MM.1S (cell line): Measurements from ENCODE around the gene GTF3C2.

Experiments
- DNase-seq: peaks from one replicate; pipeline ENCODE4 v3.0.0-alpha.2; 2015
- H2AFZ ChIP-seq: fragments of 300-600 bp; sonication (generic); 2 replicates; pipeline ENCODE4 v1.6.0; 2016; ENCODE audit warnings: antibody characterized with exemption, low read length
- H3F3A ChIP-seq: fragments of 300-600 bp; sonication (generic); 2 replicates; pipeline ENCODE4 v1.6.1; 2016; ENCODE audit warnings: mild to moderate bottlenecking, antibody characterized with exemption, low read length, moderate library complexity, mixed read lengths; ENCODE audit not compliant: insufficient read depth
- H3K27ac ChIP-seq: fragments of 300-600 bp; sonication (generic); 2 replicates; pipeline ENCODE4 v1.5.1; 2016; ENCODE audit warnings: mild to moderate bottlenecking, low read length
- H3K27me3 ChIP-seq: fragments of 300-600 bp; sonication (generic); replicated peaks from 2 replicates; pipeline ENCODE4 v1.6.0; 2016; ENCODE audit warnings: low read length; ENCODE audit not compliant: insufficient read depth
- H3K36me3 ChIP-seq: fragments of 300-600 bp; sonication (generic); replicated peaks from 2 replicates; pipeline ENCODE4 v1.6.1; 2016; ENCODE audit warnings: mild to moderate bottlenecking, low read length, mixed read lengths; ENCODE audit not compliant: insufficient read depth
- H3K4me1 ChIP-seq: fragments of 300-600 bp; sonication (generic); 2 replicates; pipeline ENCODE4 v1.6.1; 2016; ENCODE audit warnings: low read length, mixed read lengths
- H3K4me2 ChIP-seq: fragments of 300-600 bp; sonication (generic); 2 replicates; pipeline ENCODE4 v1.6.0; 2016; ENCODE audit warnings: low read depth, low read length
- H3K4me3 ChIP-seq: fragments of 300-600 bp; sonication (generic); 2 replicates; pipeline ENCODE4 v1.5.1; 2016; ENCODE audit warnings: low read length, mixed read lengths
- H3K79me2 ChIP-seq: fragments of 300-600 bp; sonication (generic); 2 replicates; pipeline ENCODE4 v1.6.1; 2016; ENCODE audit warnings: mixed run types, low read length, mixed read lengths
- H3K9ac ChIP-seq: fragments of 300-600 bp; sonication (generic); 2 replicates; pipeline ENCODE4 v1.6.1; 2016; ENCODE audit warnings: low read length, mixed read lengths
- H3K9me2 ChIP-seq: fragments of 300-600 bp; sonication (generic); replicated peaks from 2 replicates; pipeline ENCODE4 v1.6.1; 2016; ENCODE audit warnings: mild to moderate bottlenecking, low read length, mixed read lengths; ENCODE audit not compliant: insufficient read depth
- H3K9me3 ChIP-seq: fragments of 300-600 bp; sonication (generic); replicated peaks from 2 replicates; pipeline ENCODE4 v1.6.1; 2016; ENCODE audit warnings: mild to moderate bottlenecking, low read length, mixed read lengths; ENCODE audit not compliant: insufficient read depth
- H4K20me1 ChIP-seq: fragments of 300-600 bp; sonication (generic); 2 replicates; pipeline ENCODE4 v1.6.1; 2016; ENCODE audit warnings: mild to moderate bottlenecking, low read length, moderate library complexity, mixed read lengths; ENCODE audit not compliant: insufficient read depth
- EZH2 ChIP-seq: fragments of 300-600 bp; sonication (generic); optimal IDR thresholded peaks from 2 replicates; pipeline ENCODE3; 2017; ENCODE audit warnings: low read depth, mild to moderate bottlenecking, antibody characterized with exemption, low read length, mixed read lengths
- EZH2phosphoT487 ChIP-seq: fragments of 300-600 bp; sonication (generic); IDR thresholded peaks from 2 replicates; pipeline ENCODE4 v1.6.1; 2018; ENCODE audit warnings: antibody characterized with exemption, low read length
- TF ChIP-seq, protein P1 (sequence below): fragments of 300-600 bp; sonication (generic); IDR thresholded peaks from 2 replicates; pipeline ENCODE4 v1.5.1; 2016; ENCODE audit warnings: antibody characterized with exemption, low read length, mixed read lengths

The GTF3C2 gene

DNA sequence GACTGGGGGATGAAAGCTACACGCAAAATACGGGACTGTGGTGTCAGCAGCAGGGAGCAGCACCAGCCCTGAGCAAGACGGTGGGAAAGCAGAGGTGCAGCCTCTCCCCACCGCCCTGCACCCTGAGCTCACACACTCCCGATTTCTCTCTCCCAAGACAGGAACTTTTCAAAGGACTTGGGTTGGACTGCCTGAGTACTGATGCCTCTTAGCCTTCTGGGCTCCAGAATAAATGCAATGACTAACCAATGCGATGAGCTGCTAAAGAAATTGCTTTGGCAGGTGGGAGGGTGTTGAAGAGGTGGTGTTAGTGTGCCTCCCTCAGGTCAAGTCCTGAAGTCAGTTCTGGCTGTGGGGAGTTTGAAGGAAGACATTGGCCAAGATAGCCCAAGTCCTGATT lies 64.7 kb downstream of the GTF3C2 start:
- no peaks in the 10 kb centered on the region for H3F3A ChIP-seq
- DNase-seq: no peak
- no peak overlapping the region for H3K4me2 ChIP-seq
- H2AFZ ChIP-seq: no peak overlapping the region
- no peak overlapping the region for H3K9ac ChIP-seq
- no peaks in the 10 kb centered on the region for H3K9me3 ChIP-seq
- no peak overlapping the region for H3K27ac ChIP-seq
- H3K4me3 ChIP-seq: no peak overlapping the region
- H4K20me1 ChIP-seq: no peaks in the 10 kb centered on the region
- no peaks in the 10 kb centered on the region for H3K27me3 ChIP-seq
- TF ChIP-seq EZH2 (no peak), EZH2phosphoT487 (no peak)
- TF ChIP-seq, protein P1, sequence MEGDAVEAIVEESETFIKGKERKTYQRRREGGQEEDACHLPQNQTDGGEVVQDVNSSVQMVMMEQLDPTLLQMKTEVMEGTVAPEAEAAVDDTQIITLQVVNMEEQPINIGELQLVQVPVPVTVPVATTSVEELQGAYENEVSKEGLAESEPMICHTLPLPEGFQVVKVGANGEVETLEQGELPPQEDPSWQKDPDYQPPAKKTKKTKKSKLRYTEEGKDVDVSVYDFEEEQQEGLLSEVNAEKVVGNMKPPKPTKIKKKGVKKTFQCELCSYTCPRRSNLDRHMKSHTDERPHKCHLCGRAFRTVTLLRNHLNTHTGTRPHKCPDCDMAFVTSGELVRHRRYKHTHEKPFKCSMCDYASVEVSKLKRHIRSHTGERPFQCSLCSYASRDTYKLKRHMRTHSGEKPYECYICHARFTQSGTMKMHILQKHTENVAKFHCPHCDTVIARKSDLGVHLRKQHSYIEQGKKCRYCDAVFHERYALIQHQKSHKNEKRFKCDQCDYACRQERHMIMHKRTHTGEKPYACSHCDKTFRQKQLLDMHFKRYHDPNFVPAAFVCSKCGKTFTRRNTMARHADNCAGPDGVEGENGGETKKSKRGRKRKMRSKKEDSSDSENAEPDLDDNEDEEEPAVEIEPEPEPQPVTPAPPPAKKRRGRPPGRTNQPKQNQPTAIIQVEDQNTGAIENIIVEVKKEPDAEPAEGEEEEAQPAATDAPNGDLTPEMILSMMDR: no peak
- H3K9me2 ChIP-seq: no peaks in the 10 kb centered on the region
- H3K36me3 ChIP-seq: no peaks in the 10 kb centered on the region
- no peaks in the 10 kb centered on the region for H3K79me2 ChIP-seq
- no peaks in the 10 kb centered on the region for H3K4me1 ChIP-seq

DNA sequence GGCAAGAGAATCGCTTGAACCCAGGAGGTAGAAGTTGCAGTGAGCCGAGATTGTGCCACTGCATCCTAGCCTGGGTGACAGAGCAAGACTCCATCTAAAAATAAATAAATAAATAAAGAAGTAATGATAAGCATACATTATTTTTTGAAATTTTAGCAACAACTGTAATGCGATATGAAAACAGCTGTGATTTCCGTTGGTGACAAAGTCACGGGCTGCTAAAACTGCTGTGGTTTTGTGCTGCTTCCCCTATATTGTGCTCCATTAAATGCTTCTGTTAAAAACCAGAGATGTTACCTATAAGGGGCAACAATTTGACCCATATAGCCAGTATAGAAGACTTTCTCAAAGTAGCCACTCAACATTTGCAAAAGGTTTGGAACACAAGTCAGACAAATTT lies 66.0 kb downstream of the GTF3C2 start:
- Histone ChIP-seq H3K9me2 (no peaks in the 10 kb centered on the region), H3K27me3 (no peaks in the 10 kb centered on the region), H3K27ac (no peak overlapping the region), H3K79me2 (no peaks in the 10 kb centered on the region), H3K4me1 (no peaks in the 10 kb centered on the region), H3K36me3 (no peaks in the 10 kb centered on the region), H3F3A (no peaks in the 10 kb centered on the region), H3K9me3 (no peaks in the 10 kb centered on the region), H2AFZ (no peak overlapping the region), H4K20me1 (no peaks in the 10 kb centered on the region), H3K9ac (no peak overlapping the region), H3K4me3 (no peak overlapping the region), H3K4me2 (no peak overlapping the region)
- TF ChIP-seq, protein P1: no peak
- TF ChIP-seq EZH2 (no peak), EZH2phosphoT487 (no peak)
- DNase-seq: no peak

DNA sequence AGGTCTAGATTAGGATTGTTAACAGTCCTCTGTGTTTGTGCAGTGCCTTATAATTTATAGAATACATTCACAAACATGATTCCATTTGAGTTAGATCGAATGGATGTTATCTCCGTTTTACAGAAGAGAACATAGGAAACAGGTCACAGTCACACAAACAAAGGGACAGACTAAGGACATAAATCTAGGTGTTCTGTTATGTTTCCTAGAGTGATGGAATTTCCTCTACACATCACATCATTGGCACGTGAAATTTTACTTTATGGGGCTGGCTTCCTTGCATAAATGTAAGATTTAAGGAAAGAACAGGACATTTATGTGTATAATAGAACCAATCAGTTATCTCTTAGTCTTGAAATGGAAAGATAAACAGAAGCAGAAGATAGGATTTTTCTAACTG lies 68.0 kb downstream of the GTF3C2 start:
- Histone ChIP-seq H3K9me2 (no peaks in the 10 kb centered on the region), H3K4me1 (no peaks in the 10 kb centered on the region), H3K27ac (no peak overlapping the region), H3K79me2 (no peaks in the 10 kb centered on the region), H3K9ac (no peak overlapping the region), H3F3A (no peaks in the 10 kb centered on the region), H3K27me3 (no peaks in the 10 kb centered on the region), H3K4me2 (no peak overlapping the region), H4K20me1 (no peaks in the 10 kb centered on the region), H3K4me3 (no peak overlapping the region), H3K9me3 (no peaks in the 10 kb centered on the region), H3K36me3 (no peaks in the 10 kb centered on the region), H2AFZ (no peak overlapping the region)
- no peak for DNase-seq
- TF ChIP-seq, protein P1: no peak
- TF ChIP-seq EZH2phosphoT487: no peak
- TF ChIP-seq EZH2: no peak
